ENCODE results near the gene TNS2. TPM values are rescaled to one million over a fixed set of nuclear protein-coding genes. Genes with fewer than 3 reads are reported as not detected.

TNS2 gene
- total and polyA plus RNA-seq, 9 of the 15 experiments (the other 6 are each of a cell fraction or from before 2014, with no cell fraction given), result 0.28 to 3.1 (median 1.2) TPM; not detected in 1

DNA sequence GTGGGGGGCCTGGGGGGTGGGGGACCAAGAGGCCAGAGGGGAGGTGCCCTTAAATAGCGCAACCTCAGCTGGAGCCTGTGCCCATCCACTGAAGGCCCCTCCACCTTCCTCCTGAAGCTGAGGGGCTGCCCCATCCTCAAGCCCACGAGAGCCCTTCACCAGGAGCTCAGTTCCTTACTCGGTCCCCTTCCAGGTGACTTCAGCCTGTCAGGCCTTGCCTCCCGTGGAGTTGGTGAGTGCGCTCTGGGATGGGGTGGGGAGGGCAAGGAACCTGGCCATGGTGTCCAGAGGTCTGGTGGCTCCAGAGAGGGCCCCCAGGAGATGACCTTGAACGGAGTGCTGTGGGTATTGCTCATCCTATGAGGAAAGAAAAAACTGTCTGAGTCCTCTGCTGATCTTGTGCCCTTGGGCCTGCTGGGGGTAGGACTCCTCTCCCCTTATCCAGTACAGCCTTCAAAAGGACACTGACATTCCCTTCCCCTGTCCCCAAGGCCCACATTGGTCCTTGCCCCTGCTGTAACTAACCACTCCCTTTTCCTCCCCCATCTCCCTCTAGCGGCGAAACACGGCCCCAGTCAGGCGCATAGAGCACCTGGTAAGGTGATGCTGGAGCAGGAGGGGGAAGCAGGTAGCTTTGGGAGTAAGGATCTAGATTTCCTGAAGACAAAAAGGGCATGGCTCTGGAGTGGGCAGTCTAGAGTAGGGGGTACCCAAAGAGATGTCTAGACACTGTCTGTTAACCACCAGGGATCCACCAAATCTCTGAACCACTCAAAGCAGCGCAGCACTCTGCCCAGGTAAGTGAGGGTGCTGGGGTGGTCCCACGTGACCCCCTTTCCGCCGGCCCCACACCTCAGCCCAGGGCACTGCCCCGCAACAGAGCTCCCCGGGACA lies 3.6 kb downstream of the TNS2 start (continued):
- TF ChIP-seq KDM5B (IDR thresholded peaks at IDR 0.05; ENCODE audit: insufficient replicate concordance, low read depth, low read length) (no peak), RAD51 (IDR thresholded peaks at IDR 0.05; ENCODE audit: borderline replicate concordance, low read depth) (peak; percentile 61; the same call in 1 of the 2 replicates), C11orf30 (IDR thresholded peaks at IDR 0.05; ENCODE audit: low read depth) (no peak), HDAC2 (IDR thresholded peaks at IDR 0.05) (no peak), KDM1A (IDR thresholded peaks at IDR 0.05) (0 out of 4 replicates have a peak, but pooled peaks of 1 of the 2 experiments have one; percentile 30), ZBTB7A (IDR thresholded peaks at IDR 0.05; ENCODE audit: borderline replicate concordance, control insufficient read depth, low read depth, low read length) (peak; percentile 16; the same call in 1 of the 2 replicates), ZEB2 (IDR thresholded peaks at IDR 0.05) (peak; percentile 90), ZNF133 (CRISPR knock-in tag; IDR thresholded peaks at IDR 0.05) (no peak), IRF2 (CRISPR knock-in tag; IDR thresholded peaks at IDR 0.05) (no peak), ZNF512 (tag; IDR thresholded peaks at IDR 0.05) (no peak), SIN3A (IDR thresholded peaks at IDR 0.05; ENCODE audit: borderline replicate concordance in 2 of 2, control insufficient read depth in 1 of 2, low read depth in 2 of 2, low read length in 2 of 2) (peak; percentile 0 to 29; a peak in 1 of 4 replicates), GTF2B (IDR thresholded peaks at IDR 0.05; ENCODE audit: extremely low read depth, insufficient read length) (no peak), MAZ (CRISPR knock-in tag; conservative IDR thresholded peaks at IDR 0.05 in 1 of 2, IDR thresholded peaks at IDR 0.05 in 1 of 2) (no peak), ZC3H8 (IDR thresholded peaks at IDR 0.05) (no peak)
- TF ChIP-seq, protein P1, sequence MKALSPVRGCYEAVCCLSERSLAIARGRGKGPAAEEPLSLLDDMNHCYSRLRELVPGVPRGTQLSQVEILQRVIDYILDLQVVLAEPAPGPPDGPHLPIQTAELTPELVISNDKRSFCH (CRISPR knock-in tag; IDR thresholded peaks at IDR 0.05), result no peak
- TF ChIP-seq, protein P1 (tag; IDR thresholded peaks at IDR 0.05), result no peak
- TF ChIP-seq, protein P2, sequence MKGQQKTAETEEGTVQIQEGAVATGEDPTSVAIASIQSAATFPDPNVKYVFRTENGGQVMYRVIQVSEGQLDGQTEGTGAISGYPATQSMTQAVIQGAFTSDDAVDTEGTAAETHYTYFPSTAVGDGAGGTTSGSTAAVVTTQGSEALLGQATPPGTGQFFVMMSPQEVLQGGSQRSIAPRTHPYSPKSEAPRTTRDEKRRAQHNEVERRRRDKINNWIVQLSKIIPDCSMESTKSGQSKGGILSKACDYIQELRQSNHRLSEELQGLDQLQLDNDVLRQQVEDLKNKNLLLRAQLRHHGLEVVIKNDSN (CRISPR knock-in tag; IDR thresholded peaks at IDR 0.05), result peak; percentile 73
- TF ChIP-seq, protein P3, sequence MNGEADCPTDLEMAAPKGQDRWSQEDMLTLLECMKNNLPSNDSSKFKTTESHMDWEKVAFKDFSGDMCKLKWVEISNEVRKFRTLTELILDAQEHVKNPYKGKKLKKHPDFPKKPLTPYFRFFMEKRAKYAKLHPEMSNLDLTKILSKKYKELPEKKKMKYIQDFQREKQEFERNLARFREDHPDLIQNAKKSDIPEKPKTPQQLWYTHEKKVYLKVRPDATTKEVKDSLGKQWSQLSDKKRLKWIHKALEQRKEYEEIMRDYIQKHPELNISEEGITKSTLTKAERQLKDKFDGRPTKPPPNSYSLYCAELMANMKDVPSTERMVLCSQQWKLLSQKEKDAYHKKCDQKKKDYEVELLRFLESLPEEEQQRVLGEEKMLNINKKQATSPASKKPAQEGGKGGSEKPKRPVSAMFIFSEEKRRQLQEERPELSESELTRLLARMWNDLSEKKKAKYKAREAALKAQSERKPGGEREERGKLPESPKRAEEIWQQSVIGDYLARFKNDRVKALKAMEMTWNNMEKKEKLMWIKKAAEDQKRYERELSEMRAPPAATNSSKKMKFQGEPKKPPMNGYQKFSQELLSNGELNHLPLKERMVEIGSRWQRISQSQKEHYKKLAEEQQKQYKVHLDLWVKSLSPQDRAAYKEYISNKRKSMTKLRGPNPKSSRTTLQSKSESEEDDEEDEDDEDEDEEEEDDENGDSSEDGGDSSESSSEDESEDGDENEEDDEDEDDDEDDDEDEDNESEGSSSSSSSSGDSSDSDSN (IDR thresholded peaks at IDR 0.05; ENCODE audit: borderline replicate concordance in 1 of 2, low read depth in 2 of 2, low read length in 2 of 2), result no peak
- TF ChIP-seq, protein P4, sequence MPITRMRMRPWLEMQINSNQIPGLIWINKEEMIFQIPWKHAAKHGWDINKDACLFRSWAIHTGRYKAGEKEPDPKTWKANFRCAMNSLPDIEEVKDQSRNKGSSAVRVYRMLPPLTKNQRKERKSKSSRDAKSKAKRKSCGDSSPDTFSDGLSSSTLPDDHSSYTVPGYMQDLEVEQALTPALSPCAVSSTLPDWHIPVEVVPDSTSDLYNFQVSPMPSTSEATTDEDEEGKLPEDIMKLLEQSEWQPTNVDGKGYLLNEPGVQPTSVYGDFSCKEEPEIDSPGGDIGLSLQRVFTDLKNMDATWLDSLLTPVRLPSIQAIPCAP (CRISPR knock-in tag; IDR thresholded peaks at IDR 0.05; ENCODE audit: borderline replicate concordance), result no peak
